NT2/D1 (cell line): ENCODE measurements around the gene CTIF.

Experiments used
- YY1 ChIP-seq: IDR thresholded peaks from 2 replicates; pipeline ENCODE4 v1.6.1; 2011; ENCODE audit not compliant: insufficient read length, insufficient read depth
- ZNF274 ChIP-seq: IDR thresholded peaks from 2 replicates; pipeline ENCODE4 v1.6.1; 2011; ENCODE audit warnings: mild to moderate bottlenecking, low read depth, low read length

DNA sequence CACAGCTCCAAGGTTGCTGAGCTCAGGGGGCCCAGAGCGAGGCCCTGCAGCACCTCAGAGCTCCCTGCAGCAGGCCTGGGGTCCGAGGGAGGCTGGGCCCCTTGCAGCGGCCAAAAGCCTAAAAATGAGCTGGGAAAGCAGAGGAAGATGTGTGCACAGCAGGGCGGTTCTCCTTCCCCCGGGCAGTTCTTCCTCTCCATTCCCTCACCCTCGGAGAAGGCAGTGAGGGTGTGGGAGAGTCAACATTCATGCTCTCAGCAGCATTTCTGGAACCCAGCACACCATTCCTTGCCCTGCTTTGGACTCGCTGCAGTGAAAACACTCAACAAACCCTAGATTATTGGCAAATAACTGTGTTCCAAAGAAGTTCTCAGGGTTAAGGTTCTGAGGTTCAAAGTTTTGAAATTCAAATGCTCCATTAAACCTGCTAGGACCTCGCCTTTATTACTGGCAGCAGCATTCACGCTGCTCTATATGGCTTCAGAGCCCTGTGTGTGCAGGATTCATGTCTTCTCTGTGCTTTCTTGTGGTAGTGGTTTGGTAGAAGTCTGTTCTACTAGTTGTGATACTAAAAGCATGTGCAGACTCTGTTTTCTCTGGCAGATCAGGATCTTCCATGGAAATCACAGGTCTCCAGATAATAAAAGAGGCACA lies 79.1 kb downstream of the CTIF start:
- TF ChIP-seq YY1 = no peak
- TF ChIP-seq ZNF274 = no peak
